GM18505 (cell line): ENCODE measurements around the gene DEGS1.

Source experiments
- ATAC-seq: cut with Tn5 transposase; IDR thresholded peaks from one replicate; pipeline ENCODE4 v1.9.1; 2021; ENCODE audit not compliant: unreplicated experiment
- POLR2A ChIP-seq: IDR thresholded peaks from 4 replicates; pipeline ENCODE4 v1.6.1; 2011; ENCODE audit warnings: borderline replicate concordance; ENCODE audit not compliant: insufficient read depth, insufficient read length; ENCODE audit errors: extremely low read depth

Gene DEGS1

DNA sequence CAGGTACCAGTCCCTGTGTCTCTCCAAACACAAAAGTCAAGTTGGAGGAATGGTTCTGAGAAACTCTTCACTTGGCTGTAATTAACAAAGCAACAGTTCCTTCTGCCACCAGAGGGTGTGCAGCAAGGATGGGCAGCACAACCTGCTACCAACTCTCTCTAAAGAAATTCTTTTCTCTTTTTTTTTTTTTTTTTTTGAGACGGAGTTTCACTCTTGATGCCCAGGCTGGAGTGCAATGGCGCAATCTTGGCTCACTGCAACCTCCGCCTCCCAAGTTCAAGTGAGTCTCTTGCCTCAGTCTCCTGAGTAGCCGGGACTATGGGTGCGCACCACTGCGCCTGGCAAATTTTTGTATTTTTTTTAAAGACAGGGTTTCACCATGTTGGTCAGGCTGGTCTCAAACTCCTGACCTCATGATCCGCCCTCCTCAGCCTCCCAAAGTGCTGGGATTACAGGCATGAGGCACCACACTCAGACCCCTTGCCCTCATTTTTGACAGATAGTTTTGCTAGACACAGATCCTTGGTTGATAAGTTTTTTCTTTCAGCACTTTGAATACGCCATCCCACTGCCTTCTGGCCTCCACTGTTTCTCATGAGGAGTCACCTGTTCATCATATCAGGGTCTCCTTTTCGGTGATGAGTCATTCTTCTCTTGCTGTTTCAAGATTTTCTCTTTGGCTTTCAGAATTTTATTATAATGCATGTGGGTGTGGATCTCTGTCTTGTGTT lies 12.1 kb upstream of the DEGS1 start:
- no peak for ATAC-seq
- TF ChIP-seq POLR2A = no peak

GRCh38 chr1:224172229-224172628 lies 10.8 kb upstream of the DEGS1 start:
- ATAC-seq = no peak
- TF ChIP-seq POLR2A = no peak

DNA sequence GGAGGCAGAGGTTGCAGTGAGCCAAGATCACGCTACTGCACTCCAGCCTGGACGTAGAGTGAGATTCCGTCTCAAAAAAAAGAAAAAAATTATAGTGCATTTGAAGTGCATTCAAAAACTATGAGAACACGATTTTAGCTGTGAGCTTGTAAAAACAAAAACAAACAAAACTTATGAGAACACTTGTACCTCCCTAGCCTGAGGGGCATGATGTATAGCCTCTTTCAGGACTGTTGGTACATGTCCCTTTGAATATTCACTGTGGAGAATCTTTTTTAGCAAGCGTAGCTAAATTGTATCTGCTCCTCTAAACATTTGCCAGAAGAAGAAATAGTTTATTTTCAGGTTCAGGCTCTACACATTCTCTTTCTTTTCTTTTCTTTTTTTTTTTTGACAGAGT lies 9.5 kb upstream of the DEGS1 start:
- TF ChIP-seq POLR2A = no peak
- no peak for ATAC-seq

DNA sequence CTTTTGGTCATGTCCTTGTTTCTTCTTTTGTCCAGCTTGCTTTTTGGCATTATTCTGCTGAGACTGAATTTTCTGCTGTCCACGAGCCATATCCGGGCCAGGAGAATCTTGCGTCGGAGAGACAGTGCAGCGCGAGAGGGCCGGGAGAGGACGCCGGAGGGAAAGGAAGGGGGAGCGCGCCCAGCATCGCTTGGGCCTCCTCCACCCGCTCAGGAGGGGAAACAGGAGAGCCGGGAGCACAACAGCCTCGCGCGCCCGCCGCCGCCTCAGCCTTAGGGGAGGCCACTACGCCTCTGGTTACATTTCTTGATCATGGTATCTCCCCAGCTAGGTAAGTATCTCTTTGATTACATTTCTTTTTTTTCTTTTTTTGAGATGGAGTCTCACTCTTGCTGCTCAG lies 7.4 kb upstream of the DEGS1 start:
- no peak for ATAC-seq

GRCh38 chr1:224177356-224177999 lies 5.6 kb upstream of the DEGS1 start:
- ATAC-seq = no peak
- no peak for TF ChIP-seq POLR2A

More for the DNA sequence above, 7.4 kb upstream of the DEGS1 start:
- no peak for TF ChIP-seq POLR2A

- TF ChIP-seq POLR2A = no peak
- no peak for ATAC-seq
Observed at GRCh38 chr1:224178894-224179293, 4.1 kb upstream of the DEGS1 start.

DNA sequence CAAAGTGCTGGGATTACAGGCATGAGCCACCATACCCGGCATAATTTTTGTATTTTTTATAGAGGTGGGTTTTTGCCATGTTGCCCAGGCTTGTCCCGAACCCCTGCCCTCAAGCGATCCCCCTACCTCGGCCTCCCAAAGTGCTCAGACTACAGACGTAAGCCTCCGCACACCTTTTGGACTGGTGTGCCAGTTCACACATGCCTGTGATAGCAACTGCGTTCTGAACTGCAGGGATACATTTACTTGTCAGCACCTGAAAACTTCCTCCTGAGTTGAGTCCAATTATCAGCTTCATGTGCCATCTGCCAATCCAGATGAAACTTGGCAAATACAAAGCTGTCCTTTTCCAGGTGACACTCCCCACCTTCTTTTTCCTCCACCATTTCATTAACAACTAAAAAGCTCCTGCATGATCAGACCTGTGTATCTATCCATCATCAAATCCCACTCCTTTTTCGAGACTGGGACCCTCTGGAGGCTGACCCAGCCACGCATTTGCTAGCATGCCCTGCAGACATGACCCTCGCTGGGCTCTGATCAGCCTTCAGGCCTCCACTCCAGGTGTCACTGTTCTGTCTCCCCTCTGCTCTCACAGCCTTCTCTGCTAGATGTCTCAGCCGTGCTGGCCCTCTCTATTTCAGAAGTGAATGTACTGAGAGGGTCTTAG lies 2.1 kb upstream of the DEGS1 start:
- no peak for ATAC-seq
- no peak for TF ChIP-seq POLR2A

GRCh38 chr1:224181453-224181810 lies 1.6 kb upstream of the DEGS1 start:
- no peak for TF ChIP-seq POLR2A
- ATAC-seq = no peak

- peak; percentile 44 for ATAC-seq
- TF ChIP-seq POLR2A = no peak
Observed at GRCh38 chr1:224182057-224182865, 779 bp upstream of the DEGS1 start.

GRCh38 chr1:224183591-224184312 lies 712 bp downstream of the DEGS1 start:
- ATAC-seq = peak; percentile 39

GRCh38 chr1:224185208-224185607 lies 2.2 kb downstream of the DEGS1 start:
- ATAC-seq = no peak
- TF ChIP-seq POLR2A = no peak

More at GRCh38 chr1:224183591-224184312, 712 bp downstream of the DEGS1 start:
- no peak for TF ChIP-seq POLR2A

DNA sequence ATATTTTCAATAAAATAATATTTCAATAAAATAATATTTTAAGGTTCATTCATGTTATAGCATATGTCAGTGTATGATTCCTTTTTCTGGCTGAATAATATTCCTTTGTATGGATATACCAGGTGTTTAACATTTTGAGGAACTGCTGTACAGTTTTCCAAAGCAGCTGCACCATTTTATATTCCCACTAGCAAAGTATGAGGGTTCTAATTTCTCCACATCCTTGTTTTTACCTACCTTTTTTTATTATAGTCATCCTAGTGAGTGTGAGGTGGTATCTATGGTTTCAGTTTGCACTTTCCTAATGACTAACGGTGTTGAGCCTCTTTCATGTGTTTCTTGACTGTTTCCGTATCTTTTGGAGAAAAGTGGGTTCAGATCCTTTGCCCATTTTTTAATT lies 5.2 kb downstream of the DEGS1 start:
- ATAC-seq = no peak

More for the DNA sequence above, 5.2 kb downstream of the DEGS1 start:
- TF ChIP-seq POLR2A = no peak
